H1 (cell line): Measurements from ENCODE around the gene IL10RA.

Experiments used
- ATF2 ChIP-seq: IDR thresholded peaks from 2 replicates; pipeline ENCODE4 v1.6.1; 2012; ENCODE audit warnings: low read length, inconsistent platforms
- CEBPB ChIP-seq: IDR thresholded peaks from 2 replicates; pipeline ENCODE4 v1.6.1; 2012; ENCODE audit warnings: low read depth, low read length
- CTCF ChIP-seq, 3 experiments: IDR thresholded peaks; 1 replicate in 2 of 3; 2 replicates in 1 of 3; pipeline versions ENCODE4 v1.5.1 to v1.6.1; 2011; ENCODE audit warnings: low read length in 3 of 3, mild to moderate bottlenecking in 3 of 3, inconsistent platforms in 2 of 3, low read depth in 1 of 3, moderate library complexity in 1 of 3; ENCODE audit not compliant: insufficient read depth in 1 of 3; ENCODE audit errors: control extremely low read depth in 1 of 3
- EP300 ChIP-seq, 2 experiments: IDR thresholded peaks; 1 replicate in 1 of 2; 2 replicates in 1 of 2; pipeline ENCODE4 v1.6.1; 2011 to 2012; ENCODE audit warnings: low read depth in 2 of 2, low read length in 2 of 2, mild to moderate bottlenecking in 2 of 2, borderline replicate concordance in 1 of 2, inconsistent platforms in 1 of 2, moderate library complexity in 1 of 2
- EZH2 ChIP-seq: fragments of 200-600 bp; sonication (generic); IDR thresholded peaks from 2 replicates; pipeline ENCODE4 v1.7.1; 2012; ENCODE audit warnings: low read depth, mild to moderate bottlenecking, moderate library complexity, low read length, inconsistent platforms; ENCODE audit not compliant: severe bottlenecking
- RAD21 ChIP-seq, 2 experiments: IDR thresholded peaks in 1 of 2; conservative IDR thresholded peaks in 1 of 2; 2 replicates each; pipeline ENCODE4 v1.6.1; 2011; ENCODE audit warnings: low read depth in 2 of 2, low read length in 2 of 2, improper control_type of control experiment in 1 of 2, inconsistent platforms in 1 of 2, mild to moderate bottlenecking in 1 of 2, moderate library complexity in 1 of 2
- SIX5 ChIP-seq: IDR thresholded peaks from 2 replicates; pipeline ENCODE4 v1.6.1; 2011; ENCODE audit warnings: mild to moderate bottlenecking, low read depth, low read length
- SP2 ChIP-seq: IDR thresholded peaks from 2 replicates; pipeline ENCODE4 v1.6.1; 2012; ENCODE audit warnings: mild to moderate bottlenecking, low read length, inconsistent platforms
- TAF1 ChIP-seq: IDR thresholded peaks from 2 replicates; pipeline ENCODE4 v1.6.1; 2011; ENCODE audit warnings: mild to moderate bottlenecking, low read depth, low read length
- TEAD4 ChIP-seq: IDR thresholded peaks from 2 replicates; pipeline ENCODE4 v1.6.1; 2012; ENCODE audit warnings: low read depth, low read length, inconsistent platforms, mixed read lengths

GRCh38 chr11:117976445-117976844 lies 9.7 kb upstream of the IL10RA start:
- no peak for TF ChIP-seq CTCF (IDR thresholded peaks at IDR 0.05; ENCODE audit: control extremely low read depth in 1 of 3, insufficient read depth in 1 of 3, low read depth in 1 of 3, low read length in 3 of 3)
- no peak for TF ChIP-seq SP2
- no peak for TF ChIP-seq TEAD4
- no peak for TF ChIP-seq RAD21 (IDR thresholded peaks at IDR 0.05 in 1 of 2, conservative IDR thresholded peaks at IDR 0.05 in 1 of 2; ENCODE audit: low read depth in 2 of 2, low read length in 2 of 2)
- no peak for TF ChIP-seq SIX5
- TF ChIP-seq EZH2 = no peak
- TF ChIP-seq CEBPB = no peak
- no peak for TF ChIP-seq ATF2
- TF ChIP-seq TAF1 = no peak
- TF ChIP-seq EP300 (IDR thresholded peaks at IDR 0.05; ENCODE audit: borderline replicate concordance in 1 of 2, low read depth in 2 of 2, low read length in 2 of 2) = no peak
